T-helper 1 cell treated with Interleukin-12 subunit alpha and Interleukin-12 subunit beta and Interleukin-4 antibody, amounts not matched to agents 30 ng/mL and 1 ng/mL, for 36 hours (primary cell): ENCODE measurements around the gene GDPD5. TPM values are rescaled to one million over a fixed set of nuclear protein-coding genes. Genes with fewer than 3 reads are reported as not detected.

Source experiments
- intact Hi-C: fragments of 100-400 bp; cut with micrococcal nuclease; formaldehyde crosslinking; loops from one replicate; pipeline ENCODE4 v1.15.1; 2024
- total RNA-seq: library from RNA; stranded (reverse); gene quantifications from 2 replicates; pipeline ENCODE4 v1.2.3, GENCODE V29; 2022

The GDPD5 gene
- 23.7 and 25.9 TPM in 2 replicates for total RNA-seq

- intact Hi-C loops, result loop anchor here (1.0 to 5.0 kb wide), 5 partner anchors 33 to 578 kb away; partner anchors contain the start of genes RPS3, SERPINH1, SPCS2 and XRRA1
Observed at GRCh38 chr11:75525433-75526191, at the start of gene GDPD5. TSS of gene GDPD5 (minus strand) at chr11:75525941. CDS start at chr11:75477735, 48,206 bp downstream.

GRCh38 chr11:75574698-75575602 lies 49.2 kb upstream of the GDPD5 start:
- intact Hi-C loops, result loop anchor here (5.0 kb wide), 1 partner anchor 43 kb away; no protein-coding TSS in a partner anchor

- intact Hi-C loops, result no loop called here
Observed at GRCh38 chr11:75572744-75573143, 47.0 kb upstream of the GDPD5 start.

GRCh38 chr11:75571625-75572024 lies 45.9 kb upstream of the GDPD5 start:
- intact Hi-C loops, result no loop called here

GRCh38 chr11:75570559-75571139 lies 44.9 kb upstream of the GDPD5 start:
- intact Hi-C loops, result no loop called here

- intact Hi-C loops, result no loop called here
Observed at GRCh38 chr11:75568616-75569219, 43.0 kb upstream of the GDPD5 start.

- intact Hi-C loops, result no loop called here
Observed at GRCh38 chr11:75567971-75568370, 42.2 kb upstream of the GDPD5 start.

GRCh38 chr11:75566763-75567279 lies 41.1 kb upstream of the GDPD5 start:
- intact Hi-C loops, result no loop called here

- intact Hi-C loops, result no loop called here
Observed at GRCh38 chr11:75565916-75566762, 40.4 kb upstream of the GDPD5 start.

GRCh38 chr11:75565221-75565814 lies 39.6 kb upstream of the GDPD5 start:
- intact Hi-C loops, result no loop called here

GRCh38 chr11:75563978-75564552 lies 38.3 kb upstream of the GDPD5 start:
- intact Hi-C loops, result loop anchor here (2.0 kb wide), 2 partner anchors 37 to 105 kb away; partner anchors contain the start of gene MAP6

- intact Hi-C loops, result loop anchor here (2.0 kb wide), 2 partner anchors 37 to 105 kb away; partner anchors contain the start of gene MAP6
Observed at GRCh38 chr11:75563501-75563977, 37.8 kb upstream of the GDPD5 start.

- intact Hi-C loops, result loop anchor here (1.0 to 2.0 kb wide), 4 partner anchors 26 to 164 kb away; partner anchors contain the start of genes MAP6 and RPS3
Observed at GRCh38 chr11:75562836-75563484, 37.2 kb upstream of the GDPD5 start.

GRCh38 chr11:75562048-75562835 lies 36.5 kb upstream of the GDPD5 start, which contains the start of gene SERPINH1:
TSS of gene SERPINH1 (plus strand) at chr11:75562253. CDS start at chr11:75566350, 4,097 bp downstream.
- intact Hi-C loops, result loop anchor here (1.0 to 2.0 kb wide), 4 partner anchors 25 to 163 kb away; partner anchors contain the start of genes MAP6 and RPS3

- intact Hi-C loops, result loop anchor here (1.0 to 2.0 kb wide), 4 partner anchors 24 to 162 kb away; partner anchors contain the start of genes MAP6 and RPS3
Observed at GRCh38 chr11:75561426-75562047, 35.8 kb upstream of the GDPD5 start.

GRCh38 chr11:75560644-75561043 lies 34.9 kb upstream of the GDPD5 start:
- intact Hi-C loops, result no loop called here
